KMS-11 (cell line): ENCODE measurements around the gene LPGAT1.
"Not testable (repeated sequence)": the region's sequence is repeated elsewhere in the genome, so short reads cannot be mapped to it uniquely, and the experiment has no call there.

Experiments
- H2AFZ ChIP-seq: fragments of 200-600 bp; sonication (generic); 2 replicates; pipeline ENCODE4 v1.6.1; 2016; ENCODE audit warnings: antibody characterized with exemption, mixed run types, low read depth
- H3K27ac ChIP-seq: fragments of 200-600 bp; sonication (generic); 2 replicates; pipeline ENCODE4 v1.6.1; 2016; ENCODE audit warnings: mild to moderate bottlenecking, mixed run types
- H3K27me3 ChIP-seq: fragments of 200-600 bp; sonication (generic); 2 replicates; pipeline ENCODE4 v1.6.1; 2017; ENCODE audit warnings: mild to moderate bottlenecking, low read depth, mixed run types, moderate library complexity; ENCODE audit not compliant: insufficient read depth
- H3K36me3 ChIP-seq: fragments of 200-600 bp; sonication (generic); 2 replicates; pipeline ENCODE4 v1.6.1; 2017; ENCODE audit warnings: mild to moderate bottlenecking, mixed run types; ENCODE audit not compliant: insufficient read depth
- H3K4me1 ChIP-seq: fragments of 200-600 bp; sonication (generic); 2 replicates; pipeline ENCODE4 v1.6.1; 2016; ENCODE audit warnings: mild to moderate bottlenecking, low read depth, mixed run types; ENCODE audit not compliant: poor library complexity, severe bottlenecking
- H3K4me2 ChIP-seq: fragments of 200-600 bp; sonication (generic); 2 replicates; pipeline ENCODE4 v1.7.0; 2016; ENCODE audit warnings: mild to moderate bottlenecking, mixed run types
- H3K4me3 ChIP-seq: fragments of 200-600 bp; sonication (generic); IDR thresholded peaks from 2 replicates; pipeline ENCODE4 v1.6.1; 2017; ENCODE audit warnings: low read depth, low read length, mixed read lengths; ENCODE audit not compliant: insufficient read depth
- H3K79me2 ChIP-seq: fragments of 200-600 bp; sonication (generic); 2 replicates; pipeline ENCODE4 v1.6.1; 2016; ENCODE audit warnings: low read depth, mixed run types; ENCODE audit not compliant: insufficient read depth
- H3K9ac ChIP-seq: fragments of 200-600 bp; sonication (generic); 2 replicates; pipeline ENCODE4 v1.6.1; 2016; ENCODE audit warnings: mild to moderate bottlenecking, mixed run types
- H4K20me1 ChIP-seq: fragments of 200-600 bp; sonication (generic); 2 replicates; pipeline ENCODE4 v1.6.1; 2016; ENCODE audit warnings: mild to moderate bottlenecking, mixed run types; ENCODE audit not compliant: insufficient read depth
- TF ChIP-seq, protein P1 (sequence below): fragments of 200-600 bp; sonication (generic); conservative IDR thresholded peaks from 2 replicates; pipeline ENCODE4 v1.6.1; 2017; ENCODE audit warnings: low read depth, mild to moderate bottlenecking, antibody characterized with exemption, low read length, moderate library complexity, mixed read lengths

LPGAT1 gene

DNA sequence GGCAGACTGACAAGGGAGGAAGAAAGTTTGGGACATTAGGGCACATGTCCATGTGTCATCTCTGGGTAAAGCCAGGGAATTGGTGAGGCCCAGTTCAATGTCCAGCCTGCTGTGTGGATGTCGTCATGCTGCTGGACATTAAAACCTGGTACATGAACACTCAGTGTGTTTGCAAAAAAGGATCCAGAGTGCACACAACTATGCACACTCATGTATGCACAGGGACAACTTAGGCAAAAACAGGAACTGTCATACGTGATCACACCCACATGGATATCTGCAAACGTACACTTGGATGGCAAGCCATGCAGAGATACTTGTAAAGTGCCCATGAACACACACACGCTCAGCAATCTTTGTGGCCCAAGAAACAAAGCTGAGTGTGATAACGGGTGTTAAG lies 107.3 kb downstream of the LPGAT1 start:
- TF ChIP-seq, protein P1, sequence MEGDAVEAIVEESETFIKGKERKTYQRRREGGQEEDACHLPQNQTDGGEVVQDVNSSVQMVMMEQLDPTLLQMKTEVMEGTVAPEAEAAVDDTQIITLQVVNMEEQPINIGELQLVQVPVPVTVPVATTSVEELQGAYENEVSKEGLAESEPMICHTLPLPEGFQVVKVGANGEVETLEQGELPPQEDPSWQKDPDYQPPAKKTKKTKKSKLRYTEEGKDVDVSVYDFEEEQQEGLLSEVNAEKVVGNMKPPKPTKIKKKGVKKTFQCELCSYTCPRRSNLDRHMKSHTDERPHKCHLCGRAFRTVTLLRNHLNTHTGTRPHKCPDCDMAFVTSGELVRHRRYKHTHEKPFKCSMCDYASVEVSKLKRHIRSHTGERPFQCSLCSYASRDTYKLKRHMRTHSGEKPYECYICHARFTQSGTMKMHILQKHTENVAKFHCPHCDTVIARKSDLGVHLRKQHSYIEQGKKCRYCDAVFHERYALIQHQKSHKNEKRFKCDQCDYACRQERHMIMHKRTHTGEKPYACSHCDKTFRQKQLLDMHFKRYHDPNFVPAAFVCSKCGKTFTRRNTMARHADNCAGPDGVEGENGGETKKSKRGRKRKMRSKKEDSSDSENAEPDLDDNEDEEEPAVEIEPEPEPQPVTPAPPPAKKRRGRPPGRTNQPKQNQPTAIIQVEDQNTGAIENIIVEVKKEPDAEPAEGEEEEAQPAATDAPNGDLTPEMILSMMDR, result no peak
- Histone ChIP-seq H3K4me2 (no peak overlapping the region), H3K79me2 (no peaks in the 10 kb centered on the region), H3K27ac (no peak overlapping the region), H3K36me3 (no peaks in the 10 kb centered on the region), H3K9ac (no peak overlapping the region), H2AFZ (no peak overlapping the region), H4K20me1 (no peaks in the 10 kb centered on the region), H3K4me3 (no peak overlapping the region), H3K4me1 (no peaks in the 10 kb centered on the region), H3K27me3 (no peaks in the 10 kb centered on the region)

- H3K4me1 ChIP-seq, result no peaks in the 10 kb centered on the region
- H3K36me3 ChIP-seq, result no peaks in the 10 kb centered on the region
- no peaks in the 10 kb centered on the region for H4K20me1 ChIP-seq
- H2AFZ ChIP-seq, result no peak overlapping the region
- H3K9ac ChIP-seq, result no peak overlapping the region
- TF ChIP-seq, protein P1, result no peak
- H3K27me3 ChIP-seq, result no peaks in the 10 kb centered on the region
- H3K27ac ChIP-seq, result no peak overlapping the region
- H3K79me2 ChIP-seq, result no peaks in the 10 kb centered on the region
- H3K4me3 ChIP-seq, result no peak overlapping the region
- H3K4me2 ChIP-seq, result no peak overlapping the region
Observed at GRCh38 chr1:211722277-211723175, 108.0 kb downstream of the LPGAT1 start.

DNA sequence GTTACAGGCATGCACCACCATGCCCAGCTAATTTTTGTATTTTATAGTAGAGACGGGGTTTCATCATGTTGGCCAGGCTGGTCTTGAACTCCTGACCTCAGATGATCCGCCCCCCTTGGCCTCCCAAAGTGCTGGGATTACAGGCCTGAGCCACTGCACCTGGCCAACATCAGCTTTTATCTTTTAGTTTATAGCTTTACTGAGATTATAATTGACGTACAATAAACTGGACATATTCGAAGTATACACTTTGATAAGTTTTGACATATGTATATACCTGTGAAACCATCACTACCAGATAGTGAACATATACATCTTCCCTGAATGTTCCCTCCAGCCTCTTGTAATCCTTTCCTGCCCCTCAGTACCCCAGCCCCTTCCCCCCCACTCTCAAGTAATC lies 114.0 kb downstream of the LPGAT1 start:
- not testable (repeated sequence) for H3K27me3 ChIP-seq, H2AFZ ChIP-seq

DNA sequence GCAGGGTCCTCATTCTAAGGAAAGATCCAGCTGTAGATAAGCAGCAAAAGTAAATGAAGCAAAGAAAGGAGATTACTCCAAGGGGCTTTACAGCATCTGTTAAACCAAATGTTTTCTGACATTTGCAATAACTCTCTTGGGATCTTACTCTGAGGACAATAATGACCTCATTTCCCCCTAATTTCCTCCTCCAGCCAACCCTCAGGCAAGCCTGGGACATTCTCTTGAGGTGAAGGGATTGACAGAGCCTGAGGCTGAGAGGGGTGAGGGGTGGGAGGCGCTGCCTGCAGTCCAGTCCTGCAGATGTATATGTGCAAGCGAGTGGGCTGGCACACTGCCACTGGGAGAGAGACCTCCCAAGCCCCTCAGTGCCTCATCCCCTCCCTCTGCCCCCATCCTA lies 114.6 kb downstream of the LPGAT1 start:
- no peak overlapping the region for H3K4me3 ChIP-seq
- TF ChIP-seq, protein P1, result no peak
- H3K79me2 ChIP-seq, result no peaks in the 10 kb centered on the region
- H4K20me1 ChIP-seq, result no peaks in the 10 kb centered on the region
- H2AFZ ChIP-seq, result no peak overlapping the region
- no peak overlapping the region for H3K27ac ChIP-seq
- H3K9ac ChIP-seq, result no peak overlapping the region
- no peaks in the 10 kb centered on the region for H3K27me3 ChIP-seq
- H3K4me1 ChIP-seq, result peaks cover 8% of the 10 kb centered on the region
- no peaks in the 10 kb centered on the region for H3K36me3 ChIP-seq
- no peak overlapping the region for H3K4me2 ChIP-seq

More for the DNA sequence above, 114.0 kb downstream of the LPGAT1 start:
- not testable (repeated sequence) for H3K4me3 ChIP-seq, H3K9ac ChIP-seq, H3K4me1 ChIP-seq, H4K20me1 ChIP-seq, H3K79me2 ChIP-seq, H3K36me3 ChIP-seq, H3K27ac ChIP-seq, H3K4me2 ChIP-seq

- Histone ChIP-seq H3K27me3 (no peaks in the 10 kb centered on the region), H3K4me2 (no peak overlapping the region), H3K4me1 (peaks cover 8% of the 10 kb centered on the region), H3K9ac (no peak overlapping the region), H4K20me1 (no peaks in the 10 kb centered on the region), H3K27ac (no peak overlapping the region), H3K4me3 (no peak overlapping the region), H3K36me3 (no peaks in the 10 kb centered on the region), H2AFZ (no peak overlapping the region), H3K79me2 (no peaks in the 10 kb centered on the region)
- TF ChIP-seq, protein P1, result no peak
Observed at GRCh38 chr1:211714154-211714553, 116.4 kb downstream of the LPGAT1 start.
